Osteocyte (in vitro differentiated cells): ENCODE results near the gene TOR1AIP2. TPM values are rescaled to one million over a fixed set of nuclear protein-coding genes. Genes with fewer than 3 reads are reported as not detected.

Source experiments
- DNase-seq: peaks from one replicate; pipeline ENCODE4 v3.0.0; 2021; ENCODE audit warnings: mixed read lengths; ENCODE audit not compliant: unreplicated experiment; ENCODE audit errors: extremely low spot score
- H3K27ac Mint-ChIP-seq: one replicate; pipeline ENCODE4 v1.8.0; 2021; ENCODE audit warnings: mild to moderate bottlenecking, mixed read lengths; ENCODE audit not compliant: unreplicated experiment
- H3K27me3 Mint-ChIP-seq: one replicate; pipeline ENCODE4 v1.8.0; 2021; ENCODE audit warnings: mixed read lengths; ENCODE audit not compliant: unreplicated experiment
- H3K36me3 Mint-ChIP-seq: one replicate; pipeline ENCODE4 v1.8.0; 2021; ENCODE audit warnings: mixed read lengths; ENCODE audit not compliant: unreplicated experiment
- H3K4me1 Mint-ChIP-seq: one replicate; pipeline ENCODE4 v1.8.0; 2021; ENCODE audit warnings: mixed read lengths; ENCODE audit not compliant: unreplicated experiment
- H3K4me3 Mint-ChIP-seq: one replicate; pipeline ENCODE4 v1.8.0; 2021; ENCODE audit warnings: mild to moderate bottlenecking, moderate library complexity, mixed read lengths; ENCODE audit not compliant: unreplicated experiment
- H3K9me3 Mint-ChIP-seq: one replicate; pipeline ENCODE4 v1.8.0; 2021; ENCODE audit warnings: mixed read lengths; ENCODE audit not compliant: unreplicated experiment
- total RNA-seq: library from RNA; stranded (reverse); gene quantifications from 2 replicates; pipeline ENCODE4 v1.2.1, GENCODE V29; 2021
- TF ChIP-seq, protein P1 (sequence below): fragments of 200-600 bp; sonication (generic); IDR thresholded peaks from 2 replicates; pipeline ENCODE4 v1.5.0; 2021; ENCODE audit warnings: antibody characterized with exemption, mild to moderate bottlenecking, moderate library complexity

The TOR1AIP2 gene
- total RNA-seq, 1 donor from 2014 or later, result 85.5 TPM

DNA sequence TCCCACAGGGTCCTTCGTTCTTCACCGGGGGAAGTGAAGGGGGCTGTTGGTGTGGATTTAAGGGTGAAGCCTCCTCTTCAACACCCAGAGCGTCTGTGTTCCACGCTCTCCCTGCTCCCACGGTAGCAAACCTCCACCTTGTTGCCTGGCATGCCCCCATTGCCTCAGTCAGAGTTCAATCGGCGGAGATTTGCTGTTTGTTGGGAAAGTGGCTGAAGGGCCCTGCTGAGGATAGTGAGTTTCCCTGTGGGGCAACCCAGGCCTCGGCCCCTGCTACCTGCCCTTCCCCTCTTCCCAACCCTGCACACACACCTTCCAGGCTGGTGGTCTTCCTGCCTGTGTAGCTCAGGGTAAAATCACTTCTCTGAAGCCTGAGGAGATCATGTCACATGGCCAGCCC lies 60.5 kb downstream of the TOR1AIP2 start:
- H3K36me3 Mint-ChIP-seq, result no peaks in the 10 kb centered on the region
- TF ChIP-seq, protein P1, sequence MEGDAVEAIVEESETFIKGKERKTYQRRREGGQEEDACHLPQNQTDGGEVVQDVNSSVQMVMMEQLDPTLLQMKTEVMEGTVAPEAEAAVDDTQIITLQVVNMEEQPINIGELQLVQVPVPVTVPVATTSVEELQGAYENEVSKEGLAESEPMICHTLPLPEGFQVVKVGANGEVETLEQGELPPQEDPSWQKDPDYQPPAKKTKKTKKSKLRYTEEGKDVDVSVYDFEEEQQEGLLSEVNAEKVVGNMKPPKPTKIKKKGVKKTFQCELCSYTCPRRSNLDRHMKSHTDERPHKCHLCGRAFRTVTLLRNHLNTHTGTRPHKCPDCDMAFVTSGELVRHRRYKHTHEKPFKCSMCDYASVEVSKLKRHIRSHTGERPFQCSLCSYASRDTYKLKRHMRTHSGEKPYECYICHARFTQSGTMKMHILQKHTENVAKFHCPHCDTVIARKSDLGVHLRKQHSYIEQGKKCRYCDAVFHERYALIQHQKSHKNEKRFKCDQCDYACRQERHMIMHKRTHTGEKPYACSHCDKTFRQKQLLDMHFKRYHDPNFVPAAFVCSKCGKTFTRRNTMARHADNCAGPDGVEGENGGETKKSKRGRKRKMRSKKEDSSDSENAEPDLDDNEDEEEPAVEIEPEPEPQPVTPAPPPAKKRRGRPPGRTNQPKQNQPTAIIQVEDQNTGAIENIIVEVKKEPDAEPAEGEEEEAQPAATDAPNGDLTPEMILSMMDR, result no peak
- H3K27me3 Mint-ChIP-seq, result peaks cover 9% of the 10 kb centered on the region
- H3K4me1 Mint-ChIP-seq, result peaks cover 22% of the 10 kb centered on the region
- H3K4me3 Mint-ChIP-seq, result no peak overlapping the region
- no peak overlapping the region for H3K27ac Mint-ChIP-seq
- DNase-seq, result no peak
- H3K9me3 Mint-ChIP-seq, result no peaks in the 10 kb centered on the region

GRCh38 chr1:179816196-179816960 lies 61.2 kb downstream of the TOR1AIP2 start:
- peak overlapping the region; percentile 83 for H3K4me3 Mint-ChIP-seq
- no peak for DNase-seq
- H3K36me3 Mint-ChIP-seq, result no peaks in the 10 kb centered on the region
- no peak overlapping the region for H3K27ac Mint-ChIP-seq
- no peaks in the 10 kb centered on the region for H3K9me3 Mint-ChIP-seq
- H3K4me1 Mint-ChIP-seq, result peaks cover 22% of the 10 kb centered on the region
- peaks cover 16% of the 10 kb centered on the region for H3K27me3 Mint-ChIP-seq
- TF ChIP-seq, protein P1, result no peak

- Mint-ChIP-seq H3K9me3 (no peaks in the 10 kb centered on the region), H3K27ac (no peak overlapping the region), H3K4me3 (peak overlapping the region; percentile 83), H3K27me3 (peaks cover 24% of the 10 kb centered on the region), H3K36me3 (no peaks in the 10 kb centered on the region), H3K4me1 (peaks cover 22% of the 10 kb centered on the region)
- TF ChIP-seq, protein P1, result no peak
- no peak for DNase-seq
Measured at GRCh38 chr1:179815641-179816040, 62.0 kb downstream of the TOR1AIP2 start.

- no peak for DNase-seq
- Mint-ChIP-seq H3K27ac (peak overlapping the region; percentile 76), H3K27me3 (peaks cover 31% of the 10 kb centered on the region), H3K9me3 (no peaks in the 10 kb centered on the region), H3K4me1 (peaks cover 26% of the 10 kb centered on the region), H3K4me3 (peak overlapping the region; percentile 83), H3K36me3 (no peaks in the 10 kb centered on the region)
- TF ChIP-seq, protein P1, result no peak
Measured at GRCh38 chr1:179814546-179814838, 63.1 kb downstream of the TOR1AIP2 start.

DNA sequence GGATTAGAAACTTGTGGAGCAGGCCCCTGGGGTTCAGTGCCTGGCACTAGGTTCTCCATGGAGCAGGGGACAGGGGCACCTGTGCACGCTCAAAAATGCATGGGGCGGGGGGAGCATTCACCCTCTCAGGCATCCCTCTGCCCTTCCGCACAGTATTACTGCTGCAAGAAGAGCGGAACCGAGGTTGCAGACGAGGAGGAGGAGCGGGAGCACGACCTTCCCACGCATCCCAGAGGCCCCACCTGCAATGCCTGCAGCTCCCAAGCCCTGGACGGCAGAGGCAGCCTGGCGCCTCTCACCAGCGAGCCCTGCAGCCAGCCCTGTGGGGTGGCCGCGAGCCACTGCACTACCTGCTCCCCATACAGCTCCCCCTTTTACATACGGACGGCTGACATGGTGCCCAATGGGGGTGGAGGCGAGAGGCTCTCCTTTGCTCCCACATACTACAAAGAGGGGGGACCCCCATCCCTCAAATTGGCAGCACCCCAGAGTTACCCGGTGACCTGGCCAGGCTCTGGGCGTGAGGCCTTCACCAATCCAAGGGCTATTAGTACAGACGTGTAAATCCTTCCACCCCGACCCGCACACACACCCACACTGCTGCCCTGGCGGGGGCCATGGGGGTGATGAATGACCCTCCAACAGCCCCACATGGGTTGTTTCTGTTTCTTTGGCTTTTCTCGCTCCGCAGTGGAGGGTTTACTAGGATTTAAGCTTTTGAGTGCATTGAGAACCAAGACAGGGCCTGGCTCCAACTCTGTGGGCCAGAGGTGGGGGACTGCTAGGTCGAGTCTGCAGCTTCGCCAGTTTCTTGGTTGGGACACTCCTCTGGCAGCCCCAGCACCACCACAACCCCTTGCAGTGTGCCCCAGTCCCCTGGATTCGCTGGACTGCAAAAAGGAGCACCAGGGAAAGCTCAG lies 63.7 kb downstream of the TOR1AIP2 start:
- Mint-ChIP-seq H3K27me3 (peaks cover 31% of the 10 kb centered on the region), H3K9me3 (no peaks in the 10 kb centered on the region), H3K27ac (no peak overlapping the region), H3K4me3 (peak overlapping the region; percentile 83), H3K36me3 (no peaks in the 10 kb centered on the region), H3K4me1 (peaks cover 26% of the 10 kb centered on the region)
- DNase-seq, result no peak
- TF ChIP-seq, protein P1, result no peak
